ENCODE measurements around the gene ELAC2. TPM values are rescaled to one million over a fixed set of nuclear protein-coding genes. Genes with fewer than 3 reads are reported as not detected.

ELAC2 gene
- total RNA-seq, 1 experiment from 2014 or later = 62.7 TPM

GRCh38 chr17:12998874-12999273, 19.0 kb downstream of the ELAC2 start:
- Histone ChIP-seq H3F3A (ENCODE audit: insufficient read depth, low read depth) (no peaks in the 10 kb centered on the region), H3K9me3 (ENCODE audit: insufficient read depth, low read depth) (no peaks in the 10 kb centered on the region), H4K20me1 (ENCODE audit: insufficient read depth) (no peaks in the 10 kb centered on the region; the same call in 1 of the 2 replicates), H3K79me2 (ENCODE audit: low read depth) (no peaks in the 10 kb centered on the region), H2AFZ (no peak overlapping the region), H3K27me3 (ENCODE audit: insufficient read depth, low read depth) (no peaks in the 10 kb centered on the region), H3K4me3 (no peak overlapping the region), H3K36me3 (ENCODE audit: low read depth) (no peaks in the 10 kb centered on the region), H3K4me2 (no peak overlapping the region), H3K9me2 (ENCODE audit: insufficient read depth) (no peaks in the 10 kb centered on the region), H3K27ac (no peak overlapping the region), H3K4me1 (replicated peaks; ENCODE audit: insufficient read depth) (no peaks in the 10 kb centered on the region)
- CTCF ChIA-PET = no interaction called here
- intact Hi-C loops (cut with micrococcal nuclease; ENCODE audit: unreplicated experiment) = no loop called here
- BruUV-seq (replicated peaks) = no TSS peak
- DNase-seq = no peak
- no peak for TF ChIP-seq EZH2 (IDR thresholded peaks at IDR 0.05; ENCODE audit: low read depth)
- TF ChIP-seq, protein P1, sequence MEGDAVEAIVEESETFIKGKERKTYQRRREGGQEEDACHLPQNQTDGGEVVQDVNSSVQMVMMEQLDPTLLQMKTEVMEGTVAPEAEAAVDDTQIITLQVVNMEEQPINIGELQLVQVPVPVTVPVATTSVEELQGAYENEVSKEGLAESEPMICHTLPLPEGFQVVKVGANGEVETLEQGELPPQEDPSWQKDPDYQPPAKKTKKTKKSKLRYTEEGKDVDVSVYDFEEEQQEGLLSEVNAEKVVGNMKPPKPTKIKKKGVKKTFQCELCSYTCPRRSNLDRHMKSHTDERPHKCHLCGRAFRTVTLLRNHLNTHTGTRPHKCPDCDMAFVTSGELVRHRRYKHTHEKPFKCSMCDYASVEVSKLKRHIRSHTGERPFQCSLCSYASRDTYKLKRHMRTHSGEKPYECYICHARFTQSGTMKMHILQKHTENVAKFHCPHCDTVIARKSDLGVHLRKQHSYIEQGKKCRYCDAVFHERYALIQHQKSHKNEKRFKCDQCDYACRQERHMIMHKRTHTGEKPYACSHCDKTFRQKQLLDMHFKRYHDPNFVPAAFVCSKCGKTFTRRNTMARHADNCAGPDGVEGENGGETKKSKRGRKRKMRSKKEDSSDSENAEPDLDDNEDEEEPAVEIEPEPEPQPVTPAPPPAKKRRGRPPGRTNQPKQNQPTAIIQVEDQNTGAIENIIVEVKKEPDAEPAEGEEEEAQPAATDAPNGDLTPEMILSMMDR (conservative IDR thresholded peaks at IDR 0.05) = no peak
- POLR2A ChIA-PET (ENCODE audit: unreplicated experiment) = interaction anchor here (0.7 kb wide), 1 partner anchor 653 kb away, joined by 6 read pairs; no protein-coding TSS in a partner anchor

DNA sequence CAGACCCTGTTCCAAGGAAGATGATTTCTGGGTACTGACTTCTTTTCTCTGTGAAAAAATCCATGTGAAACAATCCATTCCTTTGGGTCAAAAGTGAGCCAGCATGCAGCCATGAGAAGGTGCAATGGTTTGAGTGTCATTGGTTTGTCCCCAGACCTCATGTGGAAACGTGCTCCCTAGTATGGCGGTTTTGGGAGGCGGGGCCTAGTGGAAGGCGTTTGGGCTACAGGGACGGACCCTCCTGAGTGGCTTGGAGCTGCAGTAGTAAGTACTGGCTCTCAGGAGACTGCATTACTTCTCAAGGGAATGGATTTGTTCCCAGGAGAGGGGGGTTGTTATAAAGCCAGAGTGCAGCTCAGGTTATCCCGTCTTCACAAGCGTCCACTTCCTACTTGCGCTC, 19.4 kb downstream of the ELAC2 start:
- no peak for DNase-seq
- H3K9me2 ChIP-seq (ENCODE audit: insufficient read depth) = no peaks in the 10 kb centered on the region
- intact Hi-C loops (cut with micrococcal nuclease; ENCODE audit: unreplicated experiment) = no loop called here
- BruUV-seq (replicated peaks) = no TSS peak
- no peaks in the 10 kb centered on the region for H3F3A ChIP-seq (ENCODE audit: insufficient read depth, low read depth)
- TF ChIP-seq, protein P1 (conservative IDR thresholded peaks at IDR 0.05) = no peak
- TF ChIP-seq EZH2 (IDR thresholded peaks at IDR 0.05; ENCODE audit: low read depth) = no peak
- H3K9me3 ChIP-seq (ENCODE audit: insufficient read depth, low read depth) = no peaks in the 10 kb centered on the region
- H3K4me1 ChIP-seq (replicated peaks; ENCODE audit: insufficient read depth) = no peaks in the 10 kb centered on the region
- no peak overlapping the region for H3K4me2 ChIP-seq
- no peaks in the 10 kb centered on the region for H3K36me3 ChIP-seq (ENCODE audit: low read depth)
- no peaks in the 10 kb centered on the region; the same call in 1 of the 2 replicates for H4K20me1 ChIP-seq (ENCODE audit: insufficient read depth)
- no peaks in the 10 kb centered on the region for H3K79me2 ChIP-seq (ENCODE audit: low read depth)
- H3K4me3 ChIP-seq = no peak overlapping the region
- no peak overlapping the region for H2AFZ ChIP-seq
- POLR2A ChIA-PET (ENCODE audit: unreplicated experiment) = no interaction called here
- no peaks in the 10 kb centered on the region for H3K27me3 ChIP-seq (ENCODE audit: insufficient read depth, low read depth)
- CTCF ChIA-PET = no interaction called here
- H3K27ac ChIP-seq = no peak overlapping the region

GRCh38 chr17:12996941-12997340, 20.9 kb downstream of the ELAC2 start:
- no TSS peak for BruUV-seq (replicated peaks)
- H3K79me2 ChIP-seq (ENCODE audit: low read depth) = no peaks in the 10 kb centered on the region
- TF ChIP-seq, protein P1 (conservative IDR thresholded peaks at IDR 0.05) = no peak
- TF ChIP-seq EZH2 (IDR thresholded peaks at IDR 0.05; ENCODE audit: low read depth) = no peak
- DNase-seq = no peak
- intact Hi-C loops (cut with micrococcal nuclease; ENCODE audit: unreplicated experiment) = no loop called here
- H4K20me1 ChIP-seq (ENCODE audit: insufficient read depth) = no peaks in the 10 kb centered on the region
- no peak overlapping the region for H3K27ac ChIP-seq
- H3K4me2 ChIP-seq = no peak overlapping the region
- H3K36me3 ChIP-seq (ENCODE audit: low read depth) = no peaks in the 10 kb centered on the region
- ChIA-PET CTCF (no interaction called here), POLR2A (ENCODE audit: unreplicated experiment) (no interaction called here)
- H3K9me3 ChIP-seq (ENCODE audit: insufficient read depth, low read depth) = no peaks in the 10 kb centered on the region
- H3K4me3 ChIP-seq = no peak overlapping the region
- H3K4me1 ChIP-seq (replicated peaks; ENCODE audit: insufficient read depth) = no peaks in the 10 kb centered on the region
- H3K9me2 ChIP-seq (ENCODE audit: insufficient read depth) = no peaks in the 10 kb centered on the region
- H3F3A ChIP-seq (ENCODE audit: insufficient read depth, low read depth) = no peaks in the 10 kb centered on the region
- H2AFZ ChIP-seq = no peak overlapping the region
- H3K27me3 ChIP-seq (ENCODE audit: insufficient read depth, low read depth) = no peaks in the 10 kb centered on the region

All from PC-9 (cell line).